ENCODE data around the gene CRACR2A.

DNA sequence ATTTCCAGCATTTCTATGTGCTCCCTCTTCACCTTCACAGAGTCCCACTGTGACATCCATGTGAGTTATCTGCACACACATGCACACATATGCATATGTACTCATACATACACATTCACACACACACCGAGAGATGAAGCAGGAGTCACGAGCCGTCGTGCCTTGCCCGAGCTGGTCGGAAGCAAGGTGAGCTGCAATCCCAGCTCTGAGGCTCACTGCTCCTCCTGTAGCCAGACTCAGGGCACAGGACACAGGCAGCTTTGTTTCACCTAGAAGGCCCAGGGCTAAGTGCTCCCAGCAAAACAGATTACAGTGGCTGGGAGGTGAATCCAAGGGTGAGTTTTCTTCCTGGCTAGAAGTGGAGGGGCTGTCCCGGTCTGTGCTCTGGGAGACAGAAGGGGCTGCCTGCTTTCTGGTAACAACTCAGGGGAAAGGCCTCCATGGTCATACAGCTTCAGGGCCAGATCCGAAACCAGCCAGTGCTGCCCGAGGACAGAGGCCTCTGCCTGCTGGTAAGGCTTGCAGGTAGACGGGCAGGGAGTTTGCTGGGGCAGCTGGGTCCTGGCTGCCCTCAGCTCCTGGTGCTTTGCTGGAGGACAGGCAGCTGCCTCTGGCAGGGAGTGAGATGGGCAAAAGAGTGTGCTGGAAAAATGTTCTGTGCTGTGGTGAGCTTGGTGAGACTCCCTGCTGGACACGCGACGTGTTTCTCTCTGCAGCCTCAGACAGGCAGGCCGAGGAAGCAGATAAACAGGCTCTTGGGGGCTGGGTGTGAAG lies 123.7 kb downstream of the CRACR2A start:
- TF ChIP-seq, protein P1, sequence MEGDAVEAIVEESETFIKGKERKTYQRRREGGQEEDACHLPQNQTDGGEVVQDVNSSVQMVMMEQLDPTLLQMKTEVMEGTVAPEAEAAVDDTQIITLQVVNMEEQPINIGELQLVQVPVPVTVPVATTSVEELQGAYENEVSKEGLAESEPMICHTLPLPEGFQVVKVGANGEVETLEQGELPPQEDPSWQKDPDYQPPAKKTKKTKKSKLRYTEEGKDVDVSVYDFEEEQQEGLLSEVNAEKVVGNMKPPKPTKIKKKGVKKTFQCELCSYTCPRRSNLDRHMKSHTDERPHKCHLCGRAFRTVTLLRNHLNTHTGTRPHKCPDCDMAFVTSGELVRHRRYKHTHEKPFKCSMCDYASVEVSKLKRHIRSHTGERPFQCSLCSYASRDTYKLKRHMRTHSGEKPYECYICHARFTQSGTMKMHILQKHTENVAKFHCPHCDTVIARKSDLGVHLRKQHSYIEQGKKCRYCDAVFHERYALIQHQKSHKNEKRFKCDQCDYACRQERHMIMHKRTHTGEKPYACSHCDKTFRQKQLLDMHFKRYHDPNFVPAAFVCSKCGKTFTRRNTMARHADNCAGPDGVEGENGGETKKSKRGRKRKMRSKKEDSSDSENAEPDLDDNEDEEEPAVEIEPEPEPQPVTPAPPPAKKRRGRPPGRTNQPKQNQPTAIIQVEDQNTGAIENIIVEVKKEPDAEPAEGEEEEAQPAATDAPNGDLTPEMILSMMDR (IDR thresholded peaks at IDR 0.05): no peak
- no peak for TF ChIP-seq POLR2A (IDR thresholded peaks at IDR 0.05; ENCODE audit: low read depth)
